NCI-H526 treated with DMSO at 0.1 percent for 48 hours (cell line): Measurements from ENCODE around the gene HPF1.
A peak's percentile ranks its signal among the peaks of the same experiment; 100 is the strongest.
"Not testable (repeated sequence)": the region's sequence is repeated elsewhere in the genome, so short reads cannot be mapped to it uniquely, and the experiment has no call there.

Experiments used
- DNase-seq: peaks from one replicate; lab custom pipeline; 2025; lab: John Stamatoyannopoulos, UW

HPF1 gene

DNA sequence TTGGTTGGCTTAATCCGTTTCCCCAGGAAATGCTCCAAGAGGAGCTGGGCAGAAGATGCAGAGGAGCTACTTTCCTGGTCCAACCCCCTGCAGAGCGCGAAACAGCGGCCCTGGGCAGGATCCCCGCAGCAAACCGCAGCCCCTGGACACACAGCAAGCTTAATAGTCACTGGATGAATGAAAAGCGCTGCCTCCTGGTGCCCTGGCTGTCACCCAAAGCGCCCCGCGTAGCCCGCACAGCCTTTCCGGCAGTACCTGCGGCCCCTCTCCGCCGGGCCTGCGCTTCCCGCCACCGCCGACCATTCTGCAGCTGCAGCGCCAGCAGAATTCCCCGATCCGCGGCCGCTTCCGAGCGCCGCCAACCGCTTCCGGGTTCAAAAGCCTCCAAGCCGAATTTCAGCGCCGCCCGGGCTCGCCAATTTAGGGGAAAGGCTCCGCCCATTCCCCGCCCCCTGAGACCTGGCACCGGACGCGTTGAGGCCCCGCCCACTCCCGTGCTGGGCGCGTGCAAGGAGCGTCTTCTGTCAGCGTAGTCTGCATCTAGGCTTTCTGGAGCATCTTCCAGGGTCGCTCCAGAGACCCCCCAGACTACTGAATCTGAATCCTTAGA lies at the start of gene HPF1:
Gene HPF1 (minus strand): TSS at position 370 of the 610 bp plus-strand sequence. CDS start 67 bp downstream, at position 303.
- DNase-seq = peak; percentile 88

DNA sequence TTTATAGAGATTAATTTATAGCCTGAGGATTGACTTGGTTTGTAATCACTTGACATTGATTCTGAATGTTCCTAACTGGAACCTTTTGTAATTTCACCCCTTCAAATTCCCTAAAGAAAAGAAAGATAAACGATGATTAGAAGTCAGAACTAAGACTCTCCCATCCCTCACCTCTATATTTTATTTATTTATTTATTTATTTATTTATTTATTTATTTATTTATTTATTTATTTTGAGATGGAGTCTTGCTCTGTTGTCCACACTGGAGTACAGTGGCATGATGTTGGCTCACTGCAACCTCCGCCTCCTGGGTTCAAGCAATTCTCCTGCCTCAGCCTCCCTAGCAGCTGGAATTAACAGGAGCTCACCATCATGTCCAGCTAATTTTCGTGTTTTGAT lies 49.0 kb upstream of the HPF1 start:
- not testable (repeated sequence) for DNase-seq

DNA sequence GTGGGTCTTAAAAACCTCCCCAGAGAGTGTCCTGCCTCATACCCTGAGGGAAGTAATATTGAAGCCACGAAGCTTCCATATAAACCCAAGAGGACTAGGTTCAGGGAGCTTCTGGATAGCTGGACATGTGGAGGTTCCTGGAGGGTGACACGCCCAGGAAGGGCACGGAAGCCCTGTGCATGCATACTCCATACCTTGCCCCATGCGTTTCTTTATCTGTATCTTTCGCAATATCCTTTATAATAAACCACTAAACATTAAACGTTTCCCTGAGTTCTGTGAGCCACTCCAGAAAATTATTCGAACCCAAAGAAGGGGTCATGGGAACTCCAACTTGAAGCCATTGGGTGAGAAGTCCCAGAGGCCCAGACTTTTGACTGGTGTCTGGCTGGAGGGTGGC lies 45.7 kb upstream of the HPF1 start:
- DNase-seq = no peak

DNA sequence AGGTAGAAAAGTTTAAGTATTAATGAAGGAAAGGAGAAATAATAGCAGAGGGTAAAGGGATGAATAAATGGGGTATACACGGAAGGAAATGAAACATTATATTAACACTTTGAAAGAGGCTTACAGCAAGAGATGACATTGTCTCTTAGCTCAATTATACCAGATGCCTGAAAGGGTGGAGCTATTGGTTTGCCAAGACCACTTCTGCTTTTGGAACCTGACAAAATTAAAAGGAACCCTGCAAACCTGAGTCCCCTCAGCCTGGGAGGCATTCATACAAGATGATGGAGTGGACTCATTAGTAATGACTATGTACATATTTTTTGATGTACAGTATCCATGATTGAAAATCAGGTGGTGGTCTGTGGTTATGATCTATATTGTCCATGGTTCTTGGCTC lies 45.1 kb upstream of the HPF1 start:
- no peak for DNase-seq

DNA sequence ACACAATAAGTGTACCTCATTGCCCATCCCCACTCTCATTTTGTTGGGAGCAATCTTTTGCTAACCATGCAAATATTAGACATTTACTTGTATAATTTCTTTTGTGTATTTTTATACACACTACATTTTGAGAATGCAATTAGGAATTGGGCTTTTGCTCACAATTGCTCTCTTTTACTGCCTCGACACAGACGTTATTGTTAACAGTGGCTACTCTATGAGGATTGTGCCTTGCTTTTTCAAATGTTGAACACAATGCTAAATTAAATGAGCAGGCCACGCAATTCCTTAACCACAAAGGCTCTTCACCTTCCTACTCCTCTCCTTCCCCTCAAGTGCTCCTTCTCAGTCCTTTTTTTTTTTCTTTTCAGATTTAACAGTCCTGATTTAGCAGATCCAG lies 42.8 kb upstream of the HPF1 start:
- DNase-seq = no peak

DNA sequence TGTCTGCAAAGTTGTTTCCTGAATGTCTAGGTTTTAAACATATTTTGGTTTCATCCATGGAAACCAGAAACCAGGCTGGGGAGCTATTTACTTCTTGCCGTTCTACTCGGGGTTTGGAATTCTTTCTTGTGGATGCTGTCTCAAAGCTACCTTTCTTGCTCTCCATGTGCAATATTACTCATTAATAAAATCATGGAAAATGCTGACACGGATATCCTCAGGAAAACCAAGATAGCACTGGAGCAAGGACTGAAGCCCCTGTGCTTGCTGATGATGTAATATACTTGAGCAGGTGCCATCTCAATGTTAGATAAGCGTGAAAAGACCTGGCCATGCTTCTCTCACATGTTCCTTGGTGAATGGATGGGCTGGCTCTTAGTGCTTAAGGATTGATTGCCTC lies 41.5 kb upstream of the HPF1 start:
- no peak for DNase-seq

DNA sequence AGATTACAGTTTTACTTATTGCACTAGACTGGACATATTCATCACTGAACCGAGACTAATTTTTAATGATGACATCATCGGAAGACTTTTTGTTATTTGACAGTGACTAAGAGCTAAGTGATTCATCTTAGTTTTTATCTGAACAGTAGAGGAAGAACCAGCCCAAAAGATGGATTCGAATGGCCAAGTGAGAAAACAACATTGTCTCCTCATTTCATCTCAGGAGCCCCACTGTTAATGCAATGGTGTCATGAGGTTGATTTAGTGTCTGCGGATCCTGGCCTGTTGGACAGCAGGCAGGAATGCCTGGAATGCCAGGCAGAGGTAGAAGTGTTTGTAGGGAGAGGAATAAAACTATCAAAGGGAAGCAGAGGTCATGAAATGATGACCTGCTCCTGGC lies 37.8 kb upstream of the HPF1 start:
- DNase-seq = no peak

DNA sequence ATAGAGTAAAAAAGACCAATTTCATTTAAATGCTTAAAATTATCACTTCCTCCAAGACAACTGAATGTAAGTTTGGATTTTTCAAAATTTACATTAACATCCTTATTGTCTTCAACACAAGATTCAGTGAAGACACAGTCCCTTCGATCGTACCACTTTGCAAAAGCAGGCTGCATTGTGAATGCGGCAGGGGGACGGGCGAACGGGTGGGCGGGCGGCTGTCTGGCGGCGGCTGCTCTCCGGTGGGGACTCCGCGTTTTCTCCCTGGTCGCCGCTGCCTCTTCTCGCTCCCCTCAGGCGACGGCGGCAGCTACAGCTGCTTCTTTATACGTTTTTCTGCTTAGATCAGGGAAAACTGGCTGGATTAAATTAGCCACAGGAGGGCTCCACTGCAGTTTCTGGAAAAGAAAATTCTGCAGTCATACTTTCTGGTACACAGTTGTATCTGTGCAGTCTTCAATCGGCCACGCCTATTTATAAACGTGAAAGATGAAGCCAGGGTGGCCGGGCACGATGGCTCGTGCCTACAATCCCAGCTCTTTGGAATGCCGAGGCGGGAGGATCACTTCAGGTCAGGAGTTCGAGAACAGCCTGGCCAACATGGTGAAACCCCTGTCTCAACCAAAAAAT lies 33.9 kb upstream of the HPF1 start:
- DNase-seq = peak; percentile 69

DNA sequence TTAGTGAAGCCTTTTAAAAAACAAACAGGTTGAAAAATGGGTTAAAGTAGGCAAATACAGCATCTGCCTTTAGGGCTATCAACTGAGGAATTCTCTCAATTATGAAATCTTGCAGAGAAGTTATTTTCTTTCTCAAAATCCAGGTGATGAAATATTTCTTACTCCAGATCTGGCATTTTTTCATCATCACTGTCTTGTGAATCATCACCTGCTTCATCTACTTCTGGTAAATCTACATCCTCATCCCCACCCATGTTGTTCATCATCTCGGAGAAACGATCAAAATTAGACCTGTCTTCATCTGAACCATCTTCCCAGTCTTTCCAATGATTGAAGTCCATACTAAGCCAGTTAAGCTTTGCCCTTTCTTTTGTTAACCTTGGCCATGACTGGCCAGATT lies 33.3 kb upstream of the HPF1 start:
- DNase-seq = no peak

DNA sequence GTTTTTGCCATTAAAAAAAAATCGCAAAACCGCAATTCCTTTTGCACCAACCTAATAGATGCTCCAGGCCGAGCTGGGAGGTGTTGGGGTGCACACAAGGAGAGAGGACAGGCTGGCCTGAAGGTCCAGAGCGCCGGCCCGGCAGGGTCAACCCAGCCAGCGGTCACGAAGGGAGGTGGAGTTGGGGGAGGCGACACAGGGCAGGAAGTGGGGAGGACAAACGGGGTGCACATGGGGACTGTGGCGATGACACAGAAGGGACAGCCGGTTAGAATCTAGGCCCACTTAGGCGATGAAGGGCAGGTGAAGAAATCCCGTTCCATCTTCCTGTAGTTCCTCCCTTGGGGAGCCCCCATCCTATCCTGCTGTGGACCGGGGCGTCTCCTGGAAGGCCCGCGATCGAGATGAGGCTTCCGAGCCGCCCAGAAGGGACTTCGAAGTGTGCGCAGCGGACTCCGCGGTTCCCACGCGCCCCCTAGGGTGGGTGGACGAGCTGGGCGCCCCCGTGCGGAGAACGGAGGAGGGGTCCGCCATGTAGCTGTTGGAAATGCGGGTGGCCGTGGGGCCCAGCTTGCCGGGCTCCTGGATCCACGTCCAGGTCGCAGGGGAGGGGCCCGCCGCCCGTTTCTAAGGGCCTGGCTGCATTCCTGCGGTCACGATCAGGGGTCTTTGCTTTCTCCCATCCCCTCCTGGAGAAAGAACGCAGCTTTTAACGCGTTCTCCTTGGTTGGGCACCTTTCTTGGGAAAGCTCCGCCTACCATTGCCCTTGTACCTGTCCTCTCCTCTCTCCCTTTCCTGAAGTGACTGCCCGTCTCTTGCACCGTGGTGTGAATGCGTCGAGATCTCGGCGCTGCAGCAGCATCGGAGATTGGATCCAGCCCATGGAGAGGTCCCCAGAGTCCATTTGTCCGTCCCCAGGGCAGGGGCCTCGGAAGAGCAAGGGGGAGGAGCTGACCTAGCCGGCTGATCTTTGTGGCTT lies 17.0 kb upstream of the HPF1 start:
- DNase-seq = no peak

DNA sequence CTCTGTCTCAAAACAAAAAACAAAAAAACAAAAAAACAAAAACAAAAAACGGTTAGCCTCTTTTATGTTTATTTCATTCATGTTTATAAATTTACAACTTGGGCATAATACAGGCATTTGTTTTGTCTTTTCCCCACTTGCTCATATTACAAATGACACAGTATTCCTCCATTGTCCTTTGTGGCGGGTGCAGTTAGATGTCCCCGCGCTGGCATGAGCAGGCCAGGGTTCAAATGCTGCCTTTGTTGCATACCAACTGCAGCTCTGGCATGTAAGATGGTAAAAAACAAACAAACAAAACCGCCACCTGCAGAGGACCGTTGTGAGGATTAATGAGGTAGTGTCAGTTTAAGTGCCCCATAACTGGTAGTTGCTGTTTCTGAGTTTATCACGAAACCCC lies 16.1 kb upstream of the HPF1 start:
- no peak for DNase-seq

DNA sequence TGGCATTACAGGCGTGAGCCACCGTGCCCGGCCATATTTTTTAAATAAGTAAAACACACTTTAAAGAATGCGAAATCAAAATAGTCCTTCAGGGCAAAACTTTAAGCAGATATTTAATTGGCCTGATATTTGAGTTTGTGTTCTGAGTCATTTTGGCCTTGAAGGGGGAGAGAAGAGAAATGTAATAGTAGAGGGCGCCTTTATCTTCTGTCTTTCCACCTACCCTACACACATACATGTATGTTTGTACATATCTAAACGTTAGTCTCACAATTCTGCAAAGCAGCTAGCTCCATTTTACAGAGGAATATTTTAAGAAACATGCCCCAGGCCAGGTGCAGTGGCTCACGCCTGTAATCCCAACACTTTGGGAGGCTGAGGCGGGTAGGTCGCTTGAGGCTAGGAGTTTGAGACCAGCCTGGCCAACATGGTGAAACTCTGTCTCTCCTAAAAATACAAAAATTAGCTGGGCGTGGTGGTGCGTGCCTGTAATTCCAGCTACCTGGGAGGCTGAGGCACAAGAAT lies 13.9 kb upstream of the HPF1 start:
- DNase-seq = not testable (repeated sequence)

DNA sequence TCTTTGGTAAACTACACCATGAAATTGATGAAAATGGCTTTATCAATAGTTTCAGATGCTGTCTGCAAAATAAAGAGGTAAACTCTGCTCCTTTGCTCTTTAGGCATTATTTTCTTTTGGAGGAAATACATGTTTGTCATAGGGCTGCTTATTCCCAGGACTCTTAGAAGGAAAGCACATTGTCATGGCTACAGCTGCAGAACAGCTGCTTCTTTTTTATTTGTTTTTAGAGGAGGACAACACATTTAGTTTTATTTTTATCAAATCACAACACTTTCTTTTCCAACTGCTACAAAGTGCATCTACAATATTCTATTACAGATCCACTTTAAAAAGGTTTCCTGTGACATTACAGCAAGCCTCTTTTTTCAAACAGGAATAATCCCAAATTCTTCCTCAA lies 12.7 kb upstream of the HPF1 start:
- no peak for DNase-seq

DNA sequence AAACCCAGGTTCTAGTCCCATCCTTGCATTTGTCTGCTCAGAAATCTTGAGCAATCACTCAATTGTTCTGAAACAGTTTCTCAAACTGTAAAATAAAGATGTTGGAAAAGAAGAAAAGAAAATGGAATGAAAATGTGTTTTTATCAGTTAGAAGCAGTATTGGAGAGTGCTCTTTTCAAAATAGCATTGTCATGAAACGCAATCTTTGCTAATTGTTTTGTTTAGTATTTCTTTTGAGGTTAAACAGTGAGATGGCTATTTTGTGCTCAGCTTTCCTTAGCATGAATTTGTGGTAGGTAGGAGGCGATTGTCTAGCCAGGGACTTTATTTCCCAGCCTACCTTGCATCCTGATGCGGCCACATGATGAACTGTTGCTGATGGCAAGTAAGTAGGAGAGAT lies 10.6 kb upstream of the HPF1 start:
- no peak for DNase-seq

DNA sequence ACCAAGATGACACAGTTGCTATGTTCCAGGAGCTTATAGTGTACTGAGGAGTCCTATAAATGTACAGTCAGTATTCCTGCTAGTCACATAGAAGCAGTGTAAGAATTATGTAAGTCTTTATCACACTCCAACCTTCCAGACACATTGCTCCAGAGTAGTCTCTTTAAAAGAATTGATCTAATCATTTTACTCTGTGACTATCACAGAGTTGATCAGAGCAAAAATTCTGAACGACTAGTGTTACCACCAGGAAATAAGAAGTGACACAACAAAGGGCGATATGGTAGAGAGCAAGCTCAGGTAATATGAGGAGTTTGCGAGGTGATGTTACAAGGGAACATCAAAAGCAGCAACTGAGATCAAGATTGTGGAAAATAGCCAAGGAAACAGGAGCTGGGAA lies 9.0 kb upstream of the HPF1 start:
- DNase-seq = no peak

DNA sequence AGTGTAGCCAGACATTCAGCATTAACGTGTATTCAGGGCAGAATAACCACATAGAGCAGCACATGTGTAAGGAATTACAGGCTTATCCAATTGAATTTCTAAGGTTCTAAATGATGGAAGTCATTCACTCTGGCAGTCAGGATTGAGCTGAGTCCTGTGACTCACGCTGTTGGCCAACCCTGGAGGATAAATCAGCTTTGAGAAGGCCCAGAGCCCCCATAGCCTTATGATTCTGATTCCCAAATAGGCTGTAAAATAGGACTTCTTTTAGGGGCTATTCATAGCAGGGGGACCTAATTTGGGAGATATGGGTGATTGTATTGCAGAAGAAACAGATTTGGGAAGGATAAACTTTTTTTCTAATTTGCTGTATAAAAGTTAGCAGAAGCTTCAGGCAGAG lies 8.1 kb upstream of the HPF1 start:
- DNase-seq = no peak

DNA sequence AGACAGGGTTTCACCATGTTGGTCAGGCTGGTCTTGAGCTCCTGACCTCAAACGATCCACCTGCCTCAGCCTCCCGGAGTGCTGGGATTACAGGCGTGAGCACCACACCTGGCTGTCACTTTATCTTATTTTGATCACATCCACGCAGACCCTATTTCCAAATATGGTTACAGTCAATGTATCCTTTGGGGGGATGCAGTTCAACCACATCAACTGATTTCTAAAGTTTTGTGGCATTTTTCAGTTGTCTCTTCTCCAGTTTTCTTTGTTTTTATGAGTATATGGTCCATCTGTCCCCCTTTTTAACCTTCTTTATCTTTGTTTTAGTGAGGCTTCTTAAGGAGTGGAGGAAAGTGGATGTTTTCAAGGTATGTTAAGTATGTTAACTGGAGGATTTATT lies 4.1 kb upstream of the HPF1 start:
- no peak for DNase-seq

DNA sequence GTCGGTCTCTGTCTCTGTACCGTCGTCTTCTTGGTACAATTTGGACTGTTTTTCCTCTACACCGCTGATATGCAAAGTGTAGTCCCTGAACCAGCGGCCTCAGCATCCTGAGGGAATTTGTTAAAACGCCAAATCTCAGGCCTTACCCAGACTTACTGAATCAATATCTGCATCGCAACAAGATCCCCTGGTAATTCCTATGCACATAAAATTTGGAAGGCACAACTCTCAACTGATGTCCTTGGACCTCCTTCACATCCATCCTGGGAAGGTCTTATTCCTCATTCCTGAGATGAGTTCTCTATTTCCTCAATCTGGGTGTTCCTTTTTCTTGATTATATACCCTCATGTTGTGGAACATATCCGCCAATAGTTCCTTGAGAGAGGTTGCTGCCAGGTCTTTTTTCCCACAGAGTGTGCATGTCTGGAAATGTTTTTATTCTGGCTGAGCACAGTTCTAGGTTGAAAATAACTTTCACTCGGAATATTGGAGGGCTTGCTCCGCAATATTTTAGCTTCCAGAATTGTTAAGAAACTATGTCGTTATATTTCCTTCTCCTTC lies 738 bp upstream of the HPF1 start:
- DNase-seq = no peak

DNA sequence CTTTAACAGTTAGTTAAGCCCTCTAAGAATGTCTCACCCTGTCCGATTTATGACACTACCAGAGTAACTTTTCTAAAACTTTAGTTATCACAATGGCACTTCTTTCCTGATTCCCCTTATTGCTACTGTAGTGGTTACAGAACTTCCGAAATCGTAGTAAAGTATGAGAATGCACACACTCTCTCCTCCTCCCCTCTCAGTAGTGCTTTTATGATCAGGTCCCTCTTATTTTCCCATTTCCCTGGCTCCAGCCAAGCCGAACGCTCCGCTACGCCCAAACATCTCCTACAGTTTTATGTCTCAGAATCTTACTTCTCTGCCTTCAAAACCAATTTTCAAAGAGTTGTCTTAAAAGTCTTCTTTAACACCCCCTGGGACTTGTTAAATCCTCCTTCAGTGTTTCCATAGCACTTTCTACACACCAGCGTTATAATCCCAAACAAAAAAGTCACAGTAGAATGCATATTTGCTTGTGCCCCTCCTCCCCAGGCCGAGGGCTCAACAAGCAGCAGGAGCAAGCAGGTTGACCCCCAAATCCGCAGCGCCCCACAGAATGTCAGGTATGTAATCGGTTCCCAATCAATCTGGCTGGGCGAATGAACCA lies 671 bp downstream of the HPF1 start:
- no peak for DNase-seq

DNA sequence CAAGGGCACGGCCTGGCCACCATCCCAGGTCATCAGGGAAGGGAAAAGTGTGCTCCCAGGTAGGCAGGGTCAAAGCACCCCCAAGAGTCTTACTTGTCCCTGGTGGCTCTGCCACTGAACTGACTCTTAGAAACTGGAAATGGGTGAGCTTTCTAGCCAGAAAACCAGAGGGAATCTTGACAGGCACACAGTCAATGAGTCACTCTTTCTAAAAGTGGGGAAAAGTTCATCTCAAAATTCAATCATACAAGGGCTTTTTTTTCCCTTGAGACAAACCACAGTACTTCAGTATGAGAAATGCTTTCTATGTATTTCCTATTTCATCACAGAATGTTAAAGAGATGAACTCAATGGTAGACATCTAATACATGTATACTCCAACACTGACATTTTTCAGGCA lies 12.5 kb downstream of the HPF1 start:
- DNase-seq = no peak

DNA sequence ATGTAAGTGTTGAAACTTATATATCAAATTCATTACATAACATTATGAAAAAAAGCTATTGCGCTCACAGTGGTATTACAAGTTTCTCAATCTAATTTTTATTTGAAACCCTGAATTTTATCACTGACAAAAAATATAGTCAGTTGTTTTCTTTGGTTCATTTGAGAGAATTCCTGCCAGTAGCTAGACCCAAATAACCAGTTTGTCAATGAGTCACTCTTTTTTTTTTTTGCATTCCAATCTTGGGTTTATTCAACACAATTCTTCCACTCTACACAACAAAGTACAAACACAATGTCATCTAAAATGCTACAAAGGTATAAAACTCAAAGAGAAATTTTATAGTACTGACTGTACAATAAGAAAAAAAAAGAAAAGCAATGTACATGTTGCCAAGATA lies 13.1 kb downstream of the HPF1 start:
- no peak for DNase-seq

DNA sequence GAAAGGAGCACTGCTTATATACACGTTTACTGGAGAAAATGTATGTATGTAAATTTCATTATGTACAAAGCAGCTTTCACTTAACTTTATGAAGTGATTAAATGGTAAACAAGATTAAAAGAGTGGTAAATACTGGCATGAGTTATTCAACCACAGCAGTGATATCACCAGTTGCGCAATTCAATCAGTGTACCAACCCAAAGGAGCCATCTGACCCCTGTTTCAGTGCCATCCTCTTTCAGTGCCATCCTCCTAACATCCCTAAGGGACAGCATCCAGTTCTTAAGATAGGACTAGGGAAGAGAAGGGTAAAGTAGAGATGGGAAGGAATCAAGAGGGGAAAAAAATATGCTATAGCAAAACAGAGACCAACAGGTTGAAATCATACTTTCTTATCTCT lies 16.2 kb downstream of the HPF1 start:
- DNase-seq = no peak
